Prostate gland (tissue), 2 donors: ENCODE results near the gene KHDRBS1. TPM values are rescaled to one million over a fixed set of nuclear protein-coding genes. Genes with fewer than 3 reads are reported as not detected.
"Not testable (repeated sequence)": the region's sequence is repeated elsewhere in the genome, so short reads cannot be mapped to it uniquely, and the experiment has no call there.

ENCODE experiments used
- DNase-seq: peaks from one replicate; pipeline ENCODE4 v3.0.0-alpha.2; 2019; ENCODE audit warnings: low spot score
- H3K27ac ChIP-seq, 2 donors: fragments of 200-600 bp; sonication (generic); 2 replicates each; pipeline ENCODE4 v1.5.1; 2017 to 2019
- H3K27me3 ChIP-seq: fragments of 200-600 bp; sonication (generic); replicated peaks from 2 replicates; pipeline ENCODE4 v1.5.1; 2019; ENCODE audit not compliant: insufficient read depth
- H3K36me3 ChIP-seq, 2 donors: fragments of 200-600 bp; sonication (generic); 1 replicate in 1 of 2; 2 replicates in 1 of 2; pipeline versions ENCODE4 v1.5.1 to v1.8.1; 2017 to 2019
- H3K4me1 ChIP-seq: fragments of 200-600 bp; sonication (generic); replicated peaks from 2 replicates; pipeline ENCODE4 v1.5.1; 2019
- H3K4me3 ChIP-seq, 2 donors: fragments of 200-600 bp; sonication (generic); 2 replicates each; pipeline ENCODE4 v1.5.1; 2017 to 2019
- H3K9me3 ChIP-seq: fragments of 200-600 bp; sonication (generic); 2 replicates; pipeline ENCODE4 v1.5.1; 2017
- CTCF ChIP-seq, 4 experiments: fragments of 200-600 bp in 2 of 4; fragments of 450-650 bp in 2 of 4; sonication (generic) in 2 of 4; IDR thresholded peaks; 1 replicate in 3 of 4; 2 replicates in 1 of 4; pipeline ENCODE4 v1.5.1; 2016 to 2019; ENCODE audit warnings: antibody characterized with exemption in 4 of 4, mild to moderate bottlenecking in 2 of 4, moderate library complexity in 2 of 4
- POLR2A ChIP-seq: fragments of 450-650 bp; IDR thresholded peaks from one replicate; pipeline ENCODE4 v1.6.1; 2016; ENCODE audit warnings: antibody characterized with exemption, mild to moderate bottlenecking
- POLR2AphosphoS5 ChIP-seq: sonication (generic); formaldehyde crosslinking; IDR thresholded peaks from one replicate; pipeline ENCODE4 v1.6.1; 2017; ENCODE audit warnings: antibody characterized with exemption
- WGBS: methylation state at CpG from one replicate; pipeline ENCODE4 v1.1.5; 2018; 5-methylcytosine and 5-hydroxymethylcytosine counted together
- intact Hi-C: fragments of 100-400 bp; cut with DNase I; formaldehyde crosslinking; loops from one replicate; pipeline ENCODE4 v1.14.2; 2022
- total RNA-seq, 2 donors: library from RNA; depleted of rRNA; stranded (reverse); fragments of >200 nt; gene quantifications; one replicate each; pipeline ENCODE4 v1.1.0, GENCODE V29; 2016

Gene KHDRBS1
- total RNA-seq, 2 donors from 2014 or later = 77.3 to 77.6 TPM

GRCh38 chr1:32063261-32063681 lies 49.6 kb downstream of the KHDRBS1 start:
- H3K27ac ChIP-seq = peak overlapping the region; percentile 15 to 31
- intact Hi-C loops = loop anchor here (5.0 to 10.0 kb wide), 2 partner anchors 86 to 298 kb away; partner anchors contain the start of gene ADGRB2
- no peaks in the 10 kb centered on the region for H3K9me3 ChIP-seq
- no peak overlapping the region for H3K4me3 ChIP-seq
- TF ChIP-seq CTCF (IDR thresholded peaks at IDR 0.05) = peak in 3 of 4 experiments; percentile 36 to 76 (median 67)
- TF ChIP-seq POLR2A = no peak
- peak; percentile 37 for TF ChIP-seq POLR2AphosphoS5
- no peak for DNase-seq
- H3K36me3 ChIP-seq = no peaks in the 10 kb centered on the region
- WGBS = 6% methylated on average over 1 of the region's 1 CpG
- H3K4me1 ChIP-seq = peaks cover 5% of the 10 kb centered on the region
- no peaks in the 10 kb centered on the region for H3K27me3 ChIP-seq

- H3K9me3 ChIP-seq, H3K4me1 ChIP-seq, DNase-seq, H3K27me3 ChIP-seq, H3K4me3 ChIP-seq, H3K36me3 ChIP-seq: not testable (repeated sequence)
- peak overlapping the region in 1 of 2 donors; percentile 20 for H3K27ac ChIP-seq
- intact Hi-C loops = loop anchor here (10.0 kb wide), 1 partner anchor 301 kb away; the partner anchor contains the start of gene ADGRB2
- 68% methylated on average over 21 of the region's 21 CpGs for WGBS
Observed at GRCh38 chr1:32065613-32066488, 52.2 kb downstream of the KHDRBS1 start.

GRCh38 chr1:32066489-32066873 lies 52.8 kb downstream of the KHDRBS1 start:
- Histone ChIP-seq H3K36me3 (no peaks in the 10 kb centered on the region), H3K4me3 (no peak overlapping the region), H3K9me3 (no peaks in the 10 kb centered on the region), H3K27ac (peak overlapping the region in 1 of 2 donors; percentile 20), H3K27me3 (no peaks in the 10 kb centered on the region), H3K4me1 (peaks cover 5% of the 10 kb centered on the region)
- TF ChIP-seq POLR2AphosphoS5 (peak; percentile 95), CTCF (IDR thresholded peaks at IDR 0.05) (no peak)
- intact Hi-C loops = loop anchor here (10.0 kb wide), 1 partner anchor 302 kb away; the partner anchor contains the start of gene ADGRB2
- WGBS = under 1% methylated on average over 4 of the region's 4 CpGs
- peak; percentile 89 for DNase-seq

- WGBS = 54% methylated on average over 5 of the region's 5 CpGs
- H3K27me3 ChIP-seq = no peaks in the 10 kb centered on the region
- no peak for DNase-seq
- no peak overlapping the region for H3K4me3 ChIP-seq
- H3K9me3 ChIP-seq = no peaks in the 10 kb centered on the region
- intact Hi-C loops = loop anchor here (10.0 kb wide), 1 partner anchor 304 kb away; the partner anchor contains the start of gene ADGRB2
- H3K36me3 ChIP-seq = no peaks in the 10 kb centered on the region
- no peak overlapping the region for H3K27ac ChIP-seq
- H3K4me1 ChIP-seq = peaks cover 4% of the 10 kb centered on the region
- TF ChIP-seq CTCF (IDR thresholded peaks at IDR 0.05) (no peak), POLR2AphosphoS5 (no peak), POLR2A (no peak)
Observed at GRCh38 chr1:32068957-32069588, 55.4 kb downstream of the KHDRBS1 start.
